Mucosa of descending colon (tissue), 3 donors: Measurements from ENCODE around the gene KRT33A. TPM values are rescaled to one million over a fixed set of nuclear protein-coding genes. Genes with fewer than 3 reads are reported as not detected.

Experiments
- ATAC-seq: fragments of 200-7000 bp; cut with Tn5 transposase; one replicate; pipeline ENCODE4 v1.9.1; 2020; ENCODE audit warnings: mild to moderate bottlenecking, moderate library complexity
- DNase-seq, 3 donors: peaks; one replicate each; pipeline ENCODE4 v3.0.0-alpha.2; 2020
- H3K36me3 ChIP-seq: fragments of 200-600 bp; one replicate; pipeline ENCODE4 v1.8.0; 2021; ENCODE audit warnings: low read depth, mild to moderate bottlenecking
- H3K4me1 ChIP-seq: fragments of 200-600 bp; one replicate; pipeline ENCODE4 v1.8.0; 2021; ENCODE audit warnings: low read depth, mild to moderate bottlenecking
- H3K4me3 ChIP-seq: fragments of 200-600 bp; one replicate; pipeline ENCODE4 v1.8.0; 2021; ENCODE audit warnings: mild to moderate bottlenecking
- H3K9me3 ChIP-seq: fragments of 200-600 bp; one replicate; pipeline ENCODE4 v1.8.0; 2021; ENCODE audit warnings: mild to moderate bottlenecking
- intact Hi-C, 2 donors: fragments of 100-400 bp; cut with DNase I in 1 of 2; cut with micrococcal nuclease in 1 of 2; formaldehyde crosslinking; loops; one replicate each; pipeline versions ENCODE4 v1.11.0 to v1.11.1; 2022; cut with DNase I, micrococcal nuclease
- total RNA-seq, 3 donors: library from RNA; stranded (reverse); fragmentation: NEBNext Ultra II Directional in 2 of 3; extraction: Animal tissue kit (Norgen Biotek cat#: 25700) in 2 of 3; gene quantifications; one replicate each; pipeline versions ENCODE4 v1.2.1 to v1.2.4, GENCODE V29; 2021 to 2023
- TF ChIP-seq, protein P1 (sequence below): fragments of 200-600 bp; IDR thresholded peaks from one replicate; pipeline ENCODE4 v1.8.0; 2022; ENCODE audit warnings: antibody characterized with exemption, mild to moderate bottlenecking
- donor health status: DM: no; HTN: no; CAD: no; lungs with moderate emphysema.
- donor health status: DM: no; HTN: no; CAD: no.
- donor health status: DM: no; HTN: yes; CAD: no.

KRT33A gene
- total RNA-seq, 3 donors from 2014 or later, result not detected

DNA sequence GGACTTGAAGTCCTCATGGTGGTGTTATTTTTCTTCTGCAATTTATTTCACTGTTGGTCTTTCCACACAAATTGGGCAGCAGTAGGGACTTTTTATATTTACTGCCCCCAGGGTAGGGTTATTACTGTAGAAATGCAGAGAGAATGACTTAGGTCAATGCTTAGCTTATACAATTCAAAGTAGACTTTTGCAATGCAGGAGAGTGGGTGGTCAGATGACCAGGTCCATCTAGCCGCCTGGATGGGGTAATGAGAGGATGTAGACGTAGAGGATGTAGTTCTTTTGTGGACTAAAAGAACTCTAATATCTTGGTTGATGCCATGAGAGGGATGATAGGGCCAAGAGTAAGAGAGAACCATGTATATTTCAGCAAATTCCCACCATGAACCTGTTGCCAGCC is 32.4 kb downstream of the KRT33A start:
- Histone ChIP-seq H3K9me3 (peaks cover 5% of the 10 kb centered on the region), H3K4me1 (no peaks in the 10 kb centered on the region), H3K4me3 (no peak overlapping the region), H3K36me3 (no peaks in the 10 kb centered on the region)
- intact Hi-C loops, result no loop called here
- TF ChIP-seq, protein P1, sequence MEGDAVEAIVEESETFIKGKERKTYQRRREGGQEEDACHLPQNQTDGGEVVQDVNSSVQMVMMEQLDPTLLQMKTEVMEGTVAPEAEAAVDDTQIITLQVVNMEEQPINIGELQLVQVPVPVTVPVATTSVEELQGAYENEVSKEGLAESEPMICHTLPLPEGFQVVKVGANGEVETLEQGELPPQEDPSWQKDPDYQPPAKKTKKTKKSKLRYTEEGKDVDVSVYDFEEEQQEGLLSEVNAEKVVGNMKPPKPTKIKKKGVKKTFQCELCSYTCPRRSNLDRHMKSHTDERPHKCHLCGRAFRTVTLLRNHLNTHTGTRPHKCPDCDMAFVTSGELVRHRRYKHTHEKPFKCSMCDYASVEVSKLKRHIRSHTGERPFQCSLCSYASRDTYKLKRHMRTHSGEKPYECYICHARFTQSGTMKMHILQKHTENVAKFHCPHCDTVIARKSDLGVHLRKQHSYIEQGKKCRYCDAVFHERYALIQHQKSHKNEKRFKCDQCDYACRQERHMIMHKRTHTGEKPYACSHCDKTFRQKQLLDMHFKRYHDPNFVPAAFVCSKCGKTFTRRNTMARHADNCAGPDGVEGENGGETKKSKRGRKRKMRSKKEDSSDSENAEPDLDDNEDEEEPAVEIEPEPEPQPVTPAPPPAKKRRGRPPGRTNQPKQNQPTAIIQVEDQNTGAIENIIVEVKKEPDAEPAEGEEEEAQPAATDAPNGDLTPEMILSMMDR, result no peak
- no peak for ATAC-seq
- no peak for DNase-seq

DNA sequence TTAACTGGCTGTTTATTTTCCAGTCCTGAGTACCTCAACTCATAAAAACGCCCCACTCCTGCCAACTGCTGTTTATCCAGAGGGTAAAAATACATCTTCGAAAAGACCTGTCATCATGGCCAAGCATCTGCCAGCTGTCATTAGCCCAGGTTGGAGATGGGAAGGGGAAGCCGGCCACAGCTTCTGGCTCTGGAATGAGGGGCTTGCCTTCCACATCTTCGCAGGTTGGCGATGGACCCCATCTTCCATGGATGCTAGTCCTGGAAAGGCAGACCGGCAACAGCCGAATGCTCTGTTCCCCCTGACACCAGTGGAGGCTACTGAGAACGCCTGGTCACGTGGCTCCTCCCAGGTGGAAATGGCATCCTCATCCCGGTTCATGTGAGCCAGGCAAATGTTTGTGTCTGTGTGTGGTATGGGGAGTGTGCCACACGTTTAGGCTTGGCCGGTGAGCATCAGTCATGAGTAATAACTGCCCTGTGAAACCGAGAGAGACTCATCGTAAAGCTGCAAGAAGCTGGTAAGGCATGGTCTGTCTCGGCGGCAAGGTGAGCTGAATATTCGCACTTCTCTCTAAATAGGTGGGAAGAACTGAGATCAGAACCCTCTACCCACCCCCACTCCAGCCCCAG is 34.7 kb downstream of the KRT33A start:
- Histone ChIP-seq H3K36me3 (no peaks in the 10 kb centered on the region), H3K4me1 (no peaks in the 10 kb centered on the region), H3K4me3 (no peak overlapping the region), H3K9me3 (peaks cover 5% of the 10 kb centered on the region)
- intact Hi-C loops, result no loop called here
- no peak for ATAC-seq
- DNase-seq, result no peak
- TF ChIP-seq, protein P1, result no peak

DNA sequence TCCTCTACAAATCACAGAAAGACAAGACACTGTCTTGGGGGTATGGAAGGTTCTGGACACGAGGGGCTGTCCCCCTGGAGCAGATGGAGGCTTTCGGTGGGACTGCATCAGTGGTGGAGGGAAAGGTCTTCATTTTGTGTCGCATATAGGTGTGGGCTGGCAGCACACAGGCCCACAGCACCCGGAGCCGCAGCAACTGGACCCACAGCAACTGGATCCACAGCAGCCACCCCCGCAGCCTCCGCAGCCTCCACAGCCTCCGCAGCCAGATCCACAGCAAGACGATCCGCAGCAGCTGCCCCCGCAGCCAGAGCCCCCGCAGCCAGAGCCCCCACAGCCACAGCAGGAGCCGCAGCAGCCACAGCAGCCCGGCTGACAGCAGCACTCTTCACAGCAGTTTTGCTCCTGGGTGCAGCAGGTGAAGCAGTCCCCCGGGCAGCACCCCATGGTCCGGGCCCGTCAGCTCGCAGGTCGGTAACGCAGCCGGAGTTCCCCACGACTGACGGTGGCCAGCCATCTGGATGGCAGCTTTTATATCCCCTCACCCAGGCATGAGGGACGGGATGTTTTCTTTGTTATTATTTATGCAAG is 35.3 kb downstream of the KRT33A start, which contains the start of gene KRTAP17-1:
Gene KRTAP17-1 (minus strand): TSS at position 507 of the 591 bp plus-strand sequence. CDS start 60 bp downstream, at position 447.
- Histone ChIP-seq H3K36me3 (no peaks in the 10 kb centered on the region), H3K9me3 (peaks cover 5% of the 10 kb centered on the region), H3K4me1 (no peaks in the 10 kb centered on the region), H3K4me3 (no peak within 1 kb of the TSS)
- intact Hi-C loops, result no loop called here
- ATAC-seq, result no peak
- no peak for DNase-seq
- TF ChIP-seq, protein P1, result no peak

DNA sequence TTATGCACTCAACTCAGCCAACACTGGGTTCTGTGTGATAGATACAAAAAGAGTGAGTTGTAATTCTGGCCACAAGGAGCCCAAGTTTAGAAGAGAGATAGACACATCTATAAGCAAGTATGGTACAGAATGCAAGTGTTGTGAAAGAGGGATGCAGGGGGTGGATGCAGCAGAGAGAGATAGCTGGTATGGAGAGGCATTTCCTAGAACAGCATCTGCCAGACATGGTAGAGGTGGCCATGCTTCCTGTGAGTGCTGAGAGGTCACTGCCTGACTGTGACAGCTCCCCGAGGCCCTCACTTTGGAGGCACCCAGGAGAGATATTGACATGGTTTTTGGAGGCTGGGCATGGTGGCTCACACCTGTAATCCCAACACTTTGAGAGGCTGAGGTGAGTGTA is 39.5 kb downstream of the KRT33A start:
- H3K36me3 ChIP-seq, result no peaks in the 10 kb centered on the region
- no peak overlapping the region for H3K4me3 ChIP-seq
- TF ChIP-seq, protein P1, result no peak
- ATAC-seq (no peak), DNase-seq (no peak)
- no peaks in the 10 kb centered on the region for H3K9me3 ChIP-seq
- intact Hi-C loops, result no loop called here
- H3K4me1 ChIP-seq, result no peaks in the 10 kb centered on the region

DNA sequence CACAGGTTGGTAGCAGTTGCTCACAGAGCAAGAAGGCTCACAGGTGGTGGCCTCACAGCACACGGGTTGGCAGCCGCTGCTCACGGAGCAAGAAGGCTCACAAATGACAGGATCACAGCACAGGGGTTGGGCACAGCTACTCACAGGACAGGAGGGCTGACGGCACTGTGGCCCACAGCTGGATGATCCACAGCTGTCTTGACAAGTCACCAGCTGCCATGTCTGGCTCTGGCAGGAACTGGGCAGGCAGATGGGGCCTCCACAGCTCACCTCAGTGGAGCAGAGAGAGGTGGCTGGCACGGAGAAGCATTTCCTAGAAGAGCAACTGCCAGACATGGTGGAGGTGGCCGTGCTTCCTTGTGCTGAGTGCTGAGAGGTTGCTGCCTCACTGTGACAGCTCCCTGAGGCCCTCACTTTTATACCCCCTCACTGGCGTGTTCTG is 41.7 kb downstream of the KRT33A start, which contains the start of gene KRTAP16-1:
Gene KRTAP16-1 (minus strand): TSS at position 392 of the 442 bp plus-strand sequence. CDS start 56 bp downstream, at position 336.
- no peaks in the 10 kb centered on the region for H3K9me3 ChIP-seq
- intact Hi-C loops, result no loop called here
- ATAC-seq, result peak; percentile 42
- no peaks in the 10 kb centered on the region for H3K36me3 ChIP-seq
- H3K4me1 ChIP-seq, result no peaks in the 10 kb centered on the region
- DNase-seq, result peak in 1 of 3 donors; percentile 54
- TF ChIP-seq, protein P1, result no peak
- H3K4me3 ChIP-seq, result no peak within 1 kb of the TSS
